22Rv1 (cell line): Measurements from ENCODE around the gene RAC2.

Experiments
- CTCF ChIP-seq: fragments of 450-650 bp; IDR thresholded peaks from 2 replicates; pipeline ENCODE4 v1.5.1; 2017; ENCODE audit warnings: mild to moderate bottlenecking
- ZFX ChIP-seq: fragments of 450-650 bp; IDR thresholded peaks from 2 replicates; pipeline ENCODE4 v1.6.1; 2017; ENCODE audit warnings: antibody characterized with exemption, borderline replicate concordance

DNA sequence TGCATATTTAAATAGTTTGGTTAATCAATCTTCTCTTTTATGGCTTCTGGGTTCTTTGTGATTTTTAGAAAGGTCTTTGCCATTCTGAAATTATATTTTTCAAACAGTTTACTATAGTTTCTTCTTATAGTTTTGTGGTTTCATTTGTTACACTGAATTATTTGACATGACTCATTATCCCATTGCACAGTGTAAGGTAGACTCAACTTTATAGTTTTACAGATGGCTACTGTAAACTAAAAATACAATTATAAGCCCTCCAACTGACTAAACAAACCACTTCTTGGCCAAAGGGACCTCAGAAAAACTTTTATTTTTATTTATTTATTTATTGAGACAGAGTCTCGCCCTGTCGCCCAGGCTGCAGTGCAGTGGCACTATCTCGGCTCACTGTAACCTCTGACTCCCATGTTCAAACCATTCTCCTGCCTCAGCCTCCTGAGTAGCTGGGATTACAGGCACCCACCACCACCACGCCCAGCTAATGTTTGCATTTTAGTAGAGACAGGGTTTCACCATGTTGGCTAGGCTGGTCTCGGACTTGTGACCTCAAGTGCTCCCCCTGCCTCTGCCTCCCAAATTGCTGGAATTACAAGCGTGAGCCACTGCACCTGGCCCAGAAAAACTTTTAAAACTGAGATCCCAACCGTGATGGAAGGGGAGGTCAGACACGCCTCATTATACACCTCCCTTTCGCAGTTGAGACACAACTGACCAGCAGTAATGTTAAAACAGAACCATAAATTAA lies 14.1 kb upstream of the RAC2 start:
- TF ChIP-seq CTCF: no peak
- no peak for TF ChIP-seq ZFX
